Right cardiac atrium (tissue), 5 donors: ENCODE data around the gene ART4. TPM values are rescaled to one million over a fixed set of nuclear protein-coding genes. Genes with fewer than 3 reads are reported as not detected.

Experiments used
- ATAC-seq, 2 donors: fragments of 200-7000 bp; cut with Tn5 transposase; one replicate each; pipeline versions ENCODE4 v1.8.0 to v1.9.1; 2020; ENCODE audit warnings: moderate library complexity in 2 of 2, mild to moderate bottlenecking in 1 of 2
- DNase-seq, 3 donors: peaks; one replicate each; pipeline ENCODE4 v3.0.0-alpha.2; 2020
- H3K27ac ChIP-seq: one replicate; pipeline ENCODE4 v1.5.1; 2013; ENCODE audit warnings: mild to moderate bottlenecking, low read length, control low read depth, moderate library complexity
- H3K27me3 ChIP-seq: one replicate; pipeline ENCODE4 v1.6.1; 2013; ENCODE audit not compliant: control insufficient read depth, insufficient read depth
- H3K4me1 ChIP-seq: one replicate; pipeline ENCODE4 v1.6.1; 2013; ENCODE audit warnings: low read length; ENCODE audit not compliant: control insufficient read depth, insufficient read depth
- H3K4me3 ChIP-seq: one replicate; pipeline ENCODE4 v1.5.1; 2013; ENCODE audit warnings: low read length, control low read depth
- H3K9me3 ChIP-seq: one replicate; pipeline ENCODE4 v1.6.1; 2013; ENCODE audit warnings: low read length; ENCODE audit not compliant: control insufficient read depth
- WGBS: extraction: QIAGEN DNeasy Blood & Tissue Kit; methylation state at CpG from one replicate; pipeline ENCODE4 v1.1.7; 2013; 5-methylcytosine and 5-hydroxymethylcytosine counted together
- intact Hi-C, 4 donors: fragments of 100-400 bp; cut with DNase I; formaldehyde crosslinking; loops; one replicate each; pipeline versions ENCODE4 v1.11.0 to v1.14.0; 2022 to 2023
- polyA plus RNA-seq: library from polyadenylated mRNA; stranded (reverse); fragments of 200-250 nt; gene quantifications from one replicate; pipeline ENCODE4 v1.2.3, GENCODE V29; 2013
- total RNA-seq, 4 donors: library from RNA; stranded (reverse); fragmentation: NEBNext Ultra II Directional; extraction: Animal tissue kit (Norgen Biotek cat#: 25700); gene quantifications; one replicate each; pipeline ENCODE4 v1.2.1, GENCODE V29; 2021
- donor health status: healthy with polysubstance abuse.
- donor health status: DM: no; HTN: yes; CAD: no.
- donor health status: DM: no; HTN: no; CAD: no.
- donor health status: DM: no; HTN: yes; CAD: no; lungs with severe emphysema.
- donor health status: DM: yes; HTN: yes; CAD: no.

Gene ART4
- total and polyA plus RNA-seq, 5 donors, result 6.8 to 13.2 (median 9.9) TPM

- WGBS, result 59% methylated on average over 2 of the region's 2 CpGs
- H3K4me3 ChIP-seq, result no peak overlapping the region
- H3K9me3 ChIP-seq, result no peaks in the 10 kb centered on the region
- no peaks in the 10 kb centered on the region for H3K27me3 ChIP-seq
- DNase-seq (no peak), ATAC-seq (no peak)
- H3K27ac ChIP-seq, result no peak overlapping the region
- intact Hi-C loops, result no loop called here
- no peaks in the 10 kb centered on the region for H3K4me1 ChIP-seq
These were observed 61.8 kb downstream of the ART4 start for GRCh38 chr12:14781563-14781962.

GRCh38 chr12:14780859-14781258 lies 62.5 kb downstream of the ART4 start:
- no peak for ATAC-seq
- H3K27ac ChIP-seq, result no peak overlapping the region
- DNase-seq, result no peak
- intact Hi-C loops, result no loop called here
- H3K4me3 ChIP-seq, result no peak overlapping the region
- no peaks in the 10 kb centered on the region for H3K27me3 ChIP-seq
- no peaks in the 10 kb centered on the region for H3K4me1 ChIP-seq
- WGBS, result 84% methylated on average over 3 of the region's 3 CpGs
- no peaks in the 10 kb centered on the region for H3K9me3 ChIP-seq

- 88% methylated on average over 2 of the region's 2 CpGs for WGBS
- DNase-seq, result no peak
These were observed 63.5 kb downstream of the ART4 start for GRCh38 chr12:14779834-14780233.

GRCh38 chr12:14777271-14777670 lies 66.1 kb downstream of the ART4 start:
- H3K27ac ChIP-seq, result no peak overlapping the region
- H3K4me3 ChIP-seq, result no peak overlapping the region
- intact Hi-C loops, result loop anchor here in 1 of 4 donors (10.0 kb wide), 1 partner anchor 68 kb away; the partner anchor contains the start of gene ART4
- WGBS, result 46% methylated on average over 3 of the region's 3 CpGs
- no peaks in the 10 kb centered on the region for H3K27me3 ChIP-seq
- H3K4me1 ChIP-seq, result no peaks in the 10 kb centered on the region
- ATAC-seq (no peak), DNase-seq (no peak)
- H3K9me3 ChIP-seq, result no peaks in the 10 kb centered on the region

More at GRCh38 chr12:14779834-14780233, 63.5 kb downstream of the ART4 start:
- Histone ChIP-seq H3K4me3 (no peak overlapping the region), H3K9me3 (no peaks in the 10 kb centered on the region), H3K27me3 (no peaks in the 10 kb centered on the region), H3K4me1 (no peaks in the 10 kb centered on the region), H3K27ac (no peak overlapping the region)
- no peak for ATAC-seq
- intact Hi-C loops, result loop anchor here in 1 of 4 donors (10.0 kb wide), 1 partner anchor 65 kb away; the partner anchor contains the start of gene ART4

GRCh38 chr12:14776236-14776961 lies 66.9 kb downstream of the ART4 start:
- intact Hi-C loops, result loop anchor here in 1 of 4 donors (10.0 kb wide), 1 partner anchor 68 kb away; the partner anchor contains the start of gene ART4
- no peaks in the 10 kb centered on the region for H3K4me1 ChIP-seq
- peak overlapping the region; percentile 57 for H3K4me3 ChIP-seq
- no peak for DNase-seq
- H3K9me3 ChIP-seq, result no peaks in the 10 kb centered on the region
- WGBS, result 67% methylated on average over 5 of the region's 5 CpGs
- peak overlapping the region; percentile 65 for H3K27ac ChIP-seq
- H3K27me3 ChIP-seq, result no peaks in the 10 kb centered on the region
- ATAC-seq, result no peak

GRCh38 chr12:14775636-14775980 lies 67.7 kb downstream of the ART4 start:
- intact Hi-C loops, result loop anchor here in 1 of 4 donors (10.0 kb wide), 1 partner anchor 69 kb away; the partner anchor contains the start of gene ART4
- Histone ChIP-seq H3K27me3 (no peaks in the 10 kb centered on the region), H3K4me3 (peak overlapping the region; percentile 57), H3K27ac (no peak overlapping the region), H3K9me3 (no peaks in the 10 kb centered on the region), H3K4me1 (no peaks in the 10 kb centered on the region)
- no peak for ATAC-seq
- DNase-seq, result no peak
- 37% methylated on average over 1 of the region's 1 CpG for whole genome bisulfite sequencing

Other genes starting within 250 kb of the ART4 start
- not detected for gene GUCY2C, start 146.9 kb downstream of the ART4 start, total RNA-seq
- gene GUCY2C, start 146.9 kb downstream of the ART4 start, polyA plus RNA-seq, result 0.02 TPM
- 10 to 100 TPM; 51.9 to 63.7 (median 54.1) TPM for gene WBP11, start 40.0 kb downstream of the ART4 start, total RNA-seq
- 19.3 TPM for gene WBP11, start 40.0 kb downstream of the ART4 start, polyA plus RNA-seq
- 1 to 10 TPM; 1.4 to 2.7 (median 1.5) TPM for gene C12orf60, start 39.9 kb downstream of the ART4 start, total RNA-seq
- gene C12orf60, start 39.9 kb downstream of the ART4 start, polyA plus RNA-seq, result 3.8 TPM
- gene SMCO3, start 29.3 kb downstream of the ART4 start, total RNA-seq, result under 1 TPM; 0.53 to 0.85 (median 0.68) TPM
- gene SMCO3, start 29.3 kb downstream of the ART4 start, polyA plus RNA-seq, result 1.5 TPM
- gene MGP, start 42.3 kb upstream of the ART4 start, total RNA-seq, result 1,000 to 10,000 TPM in 3 of 4 donors, 100 to 1,000 TPM in 1; 660 to 1,578 (median 1,064) TPM
- 841 TPM for gene MGP, start 42.3 kb upstream of the ART4 start, polyA plus RNA-seq
- under 1 TPM; 0.17 to 0.49 (median 0.37) TPM for gene ERP27, start 95.0 kb upstream of the ART4 start, total RNA-seq
- gene ERP27, start 95.0 kb upstream of the ART4 start, polyA plus RNA-seq, result 0.32 TPM
- 10 to 100 TPM; 45.6 to 67.6 (median 61.5) TPM for gene ARHGDIB, start 118.1 kb upstream of the ART4 start, total RNA-seq
- gene ARHGDIB, start 118.1 kb upstream of the ART4 start, polyA plus RNA-seq, result 73.5 TPM
- not detected for gene PDE6H, start 129.5 kb upstream of the ART4 start, total RNA-seq
- not detected for gene PDE6H, start 129.5 kb upstream of the ART4 start, polyA plus RNA-seq